Hematopoietic multipotent progenitor cell treated with erythropoietin and hydrocortisone succinate and interleukin-3 and kit ligand, for 8 days (in vitro differentiated cells): ENCODE results near the gene TICAM1.
"Not testable (repeated sequence)": the region's sequence is repeated elsewhere in the genome, so short reads cannot be mapped to it uniquely, and the experiment has no call there.

Experiments
- DNase-seq: peaks from one replicate; pipeline ENCODE4 v3.0.0-alpha.2; 2015

Gene TICAM1

GRCh38 chr19:4844348-4845179, 13.1 kb upstream of the TICAM1 start:
- no peak for DNase-seq

- no peak for DNase-seq
These were observed 12.1 kb upstream of the TICAM1 start for GRCh38 chr19:4843647-4843965.

- no peak for DNase-seq
These were observed 7.7 kb upstream of the TICAM1 start for GRCh38 chr19:4839192-4839591.

GRCh38 chr19:4832776-4833175, 1.3 kb upstream of the TICAM1 start:
- no peak for DNase-seq

- DNase-seq: not testable (repeated sequence)
These were observed 448 bp upstream of the TICAM1 start for GRCh38 chr19:4831979-4832340.

- DNase-seq: no peak
These were observed 695 bp downstream of the TICAM1 start for GRCh38 chr19:4830768-4831265.

- DNase-seq: no peak
These were observed 1.2 kb downstream of the TICAM1 start for GRCh38 chr19:4830332-4830731.

- DNase-seq: no peak
These were observed 2.4 kb downstream of the TICAM1 start for GRCh38 chr19:4829001-4829712.

- no peak for DNase-seq
These were observed 7.9 kb downstream of the TICAM1 start for GRCh38 chr19:4823577-4823976.

- not testable (repeated sequence) for DNase-seq
These were observed 9.2 kb downstream of the TICAM1 start for GRCh38 chr19:4822354-4822753.

- no peak for DNase-seq
These were observed 10.2 kb downstream of the TICAM1 start for GRCh38 chr19:4821265-4821664.

GRCh38 chr19:4817467-4818277, 13.8 kb downstream of the TICAM1 start:
- no peak for DNase-seq

GRCh38 chr19:4816950-4817278, 14.6 kb downstream of the TICAM1 start:
- no peak for DNase-seq

- DNase-seq: no peak
These were observed 15.1 kb downstream of the TICAM1 start for GRCh38 chr19:4816202-4816949.

- peak; percentile 97 for DNase-seq
These were observed 15.9 kb downstream of the TICAM1 start for GRCh38 chr19:4815426-4816201.

- no peak for DNase-seq
These were observed 16.7 kb downstream of the TICAM1 start for GRCh38 chr19:4814625-4815425.

GRCh38 chr19:4811328-4812131, 20.0 kb downstream of the TICAM1 start:
- peak; percentile 72 for DNase-seq

GRCh38 chr19:4807188-4807587, 24.3 kb downstream of the TICAM1 start:
- DNase-seq: no peak

GRCh38 chr19:4806384-4806783, 25.1 kb downstream of the TICAM1 start:
- no peak for DNase-seq

GRCh38 chr19:4805140-4805539, 26.4 kb downstream of the TICAM1 start:
- not testable (repeated sequence) for DNase-seq
